Panc1 (cell line): Measurements from ENCODE around the gene AGBL1. TPM values are rescaled to one million over a fixed set of nuclear protein-coding genes. Genes with fewer than 3 reads are reported as not detected.
"Not testable (repeated sequence)": the region's sequence is repeated elsewhere in the genome, so short reads cannot be mapped to it uniquely, and the experiment has no call there.

Experiments used
- ATAC-seq: fragments of 200-7000 bp; cut with Tn5 transposase; 2 replicates; pipeline ENCODE4 v1.9.1; 2020; ENCODE audit warnings: mild to moderate bottlenecking, moderate library complexity
- BruUV-seq: library from RNA; stranded (reverse); fragments of 400-500 nt; replicated peaks from 2 replicates; lab custom pipeline; 2021; lab: Mats Ljungman, UMichigan
- CTCF ChIA-PET: fragments of 300-600 bp; sonication (Branson Sonifier 250); formaldehyde crosslinking; loops from one replicate; lab custom pipeline; 2022; ENCODE audit warnings: antibody characterized with exemption; lab: Charles Lee
- POLR2A ChIA-PET: fragments of 300-600 bp; sonication (Branson Sonifier 250); formaldehyde crosslinking; loops from one replicate; lab custom pipeline; 2022; ENCODE audit warnings: antibody characterized with exemption; lab: Charles Lee
- DNase-seq: peaks from one replicate; pipeline ENCODE4 v3.0.0-alpha.2; 2010; ENCODE audit warnings: low read depth, low spot score
- H3K27ac ChIP-seq: 2 replicates; pipeline ENCODE4 v1.5.1; 2011; ENCODE audit warnings: mild to moderate bottlenecking, low read length, inconsistent platforms
- H3K27me3 ChIP-seq: fragments of 200-500 bp; sonication (Bioruptor generic); 2 replicates; pipeline ENCODE4 v1.6.0; 2014; ENCODE audit warnings: low read length, inconsistent platforms; ENCODE audit not compliant: control insufficient read depth, insufficient read depth
- H3K36me3 ChIP-seq: fragments of 200-500 bp; sonication (Bioruptor generic); 2 replicates; pipeline ENCODE4 v1.5.1; 2014; ENCODE audit warnings: inconsistent platforms, mild to moderate bottlenecking, low read length, moderate library complexity; ENCODE audit not compliant: control insufficient read depth, insufficient read depth
- H3K4me1 ChIP-seq: 2 replicates; pipeline ENCODE4 v1.5.1; 2011; ENCODE audit warnings: inconsistent platforms, mild to moderate bottlenecking, low read length, moderate library complexity; ENCODE audit not compliant: control insufficient read depth, insufficient read depth
- H3K4me3 ChIP-seq, 2 experiments: 2 replicates each; pipeline ENCODE4 v1.5.1; 2011 to 2012; ENCODE audit warnings: low read depth in 2 of 2, low read length in 2 of 2, mild to moderate bottlenecking in 2 of 2, inconsistent platforms in 1 of 2, moderate library complexity in 1 of 2
- H3K9me3 ChIP-seq: fragments of 200-500 bp; sonication (Bioruptor generic); 2 replicates; pipeline ENCODE4 v1.5.1; 2014; ENCODE audit warnings: low read depth, mild to moderate bottlenecking, inconsistent platforms, low read length, moderate library complexity; ENCODE audit not compliant: control insufficient read depth, insufficient read depth
- CTCF ChIP-seq: fragments of 450-650 bp; IDR thresholded peaks from 2 replicates; pipeline ENCODE4 v1.5.1; 2017; ENCODE audit warnings: mild to moderate bottlenecking
- POLR2AphosphoS5 ChIP-seq: IDR thresholded peaks from 2 replicates; pipeline ENCODE4 v1.6.1; 2012; ENCODE audit warnings: mild to moderate bottlenecking, low read depth, low read length, moderate library complexity
- REST ChIP-seq, 2 experiments: IDR thresholded peaks; 2 replicates each; pipeline ENCODE4 v1.6.1; 2011 to 2012; ENCODE audit warnings: low read depth in 2 of 2, control low read depth in 1 of 2, low read length in 1 of 2, mild to moderate bottlenecking in 1 of 2, moderate library complexity in 1 of 2; ENCODE audit not compliant: insufficient read depth in 1 of 2
- SIN3A ChIP-seq: IDR thresholded peaks from 2 replicates; pipeline ENCODE4 v1.6.1; 2012; ENCODE audit warnings: low read depth, mild to moderate bottlenecking, low read length, moderate library complexity, borderline replicate concordance; ENCODE audit not compliant: insufficient read depth
- TCF7L2 ChIP-seq: IDR thresholded peaks from 2 replicates; pipeline ENCODE4 v1.6.1; 2011; ENCODE audit warnings: mild to moderate bottlenecking, low read depth, low read length, inconsistent platforms
- in situ Hi-C: cut with HindIII; loops from 2 replicates; pipeline ENCODE4 v1.10.0; 2016; ENCODE audit warnings: low sequenced_read_pairs, low pct_unique_long_range_greater_than_20kb
- intact Hi-C: fragments of 100-400 bp; cut with micrococcal nuclease; formaldehyde crosslinking; loops from one replicate; pipeline ENCODE4 v1.10.0; 2022; ENCODE audit not compliant: unreplicated experiment
- total RNA-seq: library from RNA; stranded (reverse); gene quantifications from one replicate; pipeline ENCODE4 v1.2.1, GENCODE V29; 2021; ENCODE audit not compliant: unreplicated experiment

Gene AGBL1
- total RNA-seq, 1 experiment from 2014 or later, result not detected

- H3K4me3 ChIP-seq, result no peak overlapping the region
- no peaks in the 10 kb centered on the region for H3K27me3 ChIP-seq
- CTCF ChIA-PET, result no interaction called here
- intact Hi-C loops (no loop called here), in situ Hi-C loops (no loop called here)
- H3K27ac ChIP-seq, result no peak overlapping the region
- DNase-seq (no peak), ATAC-seq (no peak)
- POLR2A ChIA-PET, result no interaction called here
- TF ChIP-seq POLR2AphosphoS5, result no peak
- no peak for TF ChIP-seq SIN3A
- TF ChIP-seq REST (IDR thresholded peaks at IDR 0.05; ENCODE audit: insufficient read depth in 1 of 2, low read depth in 2 of 2, low read length in 1 of 2), result no peak
- no peak for TF ChIP-seq CTCF
- TF ChIP-seq TCF7L2, result no peak
- no peaks in the 10 kb centered on the region for H3K36me3 ChIP-seq
- H3K4me1 ChIP-seq, result no peaks in the 10 kb centered on the region
- BruUV-seq, result no TSS peak
- H3K9me3 ChIP-seq, result no peaks in the 10 kb centered on the region
Measured at GRCh38 chr15:87038404-87038803, 958.7 kb downstream of the AGBL1 start.

- H3K4me1 ChIP-seq, DNase-seq, CTCF ChIA-PET, ATAC-seq, H3K27me3 ChIP-seq, BruUV-seq, H3K36me3 ChIP-seq, H3K27ac ChIP-seq, H3K4me3 ChIP-seq, in situ Hi-C loops, H3K9me3 ChIP-seq, intact Hi-C loops, POLR2A ChIA-PET: not testable (repeated sequence)
Measured at GRCh38 chr15:87042619-87043018, 962.9 kb downstream of the AGBL1 start.

GRCh38 chr15:87045746-87046145 lies 966.1 kb downstream of the AGBL1 start:
- no peaks in the 10 kb centered on the region for H3K36me3 ChIP-seq
- H3K9me3 ChIP-seq, result no peaks in the 10 kb centered on the region
- H3K27me3 ChIP-seq, result no peaks in the 10 kb centered on the region
- in situ Hi-C loops, result no loop called here
- no peak overlapping the region for H3K4me3 ChIP-seq
- no peak overlapping the region for H3K27ac ChIP-seq
- H3K4me1 ChIP-seq, result no peaks in the 10 kb centered on the region
- ChIA-PET POLR2A (no interaction called here), CTCF (no interaction called here)
- intact Hi-C loops, result no loop called here
- no peak for ATAC-seq
- TF ChIP-seq SIN3A (no peak), TCF7L2 (no peak), POLR2AphosphoS5 (no peak), REST (IDR thresholded peaks at IDR 0.05; ENCODE audit: insufficient read depth in 1 of 2, low read depth in 2 of 2, low read length in 1 of 2) (no peak), CTCF (no peak)
- DNase-seq, result no peak
- no TSS peak for BruUV-seq
